GM06990 (cell line): ENCODE results near the gene TELO2.

Source experiments
- DNase-seq: peaks from one replicate; pipeline ENCODE4 v3.0.0-alpha.2; 2011; ENCODE audit not compliant: insufficient read length; ENCODE audit errors: extremely low read depth
- H3K27me3 ChIP-seq: replicated peaks from 2 replicates; pipeline ENCODE4 v1.6.0; 2011; ENCODE audit warnings: low read length; ENCODE audit not compliant: control insufficient read depth, insufficient read depth
- H3K36me3 ChIP-seq: 2 replicates; pipeline ENCODE4 v1.5.1; 2011; ENCODE audit warnings: low read length; ENCODE audit not compliant: control insufficient read depth, insufficient read depth
- H3K4me3 ChIP-seq: replicated peaks from 2 replicates; pipeline ENCODE4 v1.5.1; 2011; ENCODE audit warnings: low read depth, mild to moderate bottlenecking, control low read depth, low read length
- CTCF ChIP-seq: IDR thresholded peaks from 2 replicates; pipeline ENCODE4 v1.5.1; 2011; ENCODE audit warnings: low read length, control low read depth, mild to moderate bottlenecking, inconsistent platforms; ENCODE audit not compliant: insufficient read depth, poor library complexity, severe bottlenecking

The TELO2 gene

GRCh38 chr16:1510941-1511351 is 17.8 kb downstream of the TELO2 start:
- H3K27me3 ChIP-seq = no peaks in the 10 kb centered on the region
- no peak for TF ChIP-seq CTCF
- no peak for DNase-seq
- H3K4me3 ChIP-seq = no peak overlapping the region
- peaks cover 5% of the 10 kb centered on the region for H3K36me3 ChIP-seq

- Histone ChIP-seq H3K27me3 (no peaks in the 10 kb centered on the region), H3K36me3 (peaks cover 5% of the 10 kb centered on the region), H3K4me3 (no peak overlapping the region)
- TF ChIP-seq CTCF = no peak
- no peak for DNase-seq
Observed at GRCh38 chr16:1511662-1512569, 18.8 kb downstream of the TELO2 start.

GRCh38 chr16:1512774-1513173 is 19.6 kb downstream of the TELO2 start:
- Histone ChIP-seq H3K27me3 (no peaks in the 10 kb centered on the region), H3K36me3 (peaks cover 5% of the 10 kb centered on the region), H3K4me3 (no peak overlapping the region)
- DNase-seq = no peak
- no peak for TF ChIP-seq CTCF

GRCh38 chr16:1514507-1514906 is 21.3 kb downstream of the TELO2 start:
- peaks cover 3% of the 10 kb centered on the region for H3K36me3 ChIP-seq
- H3K27me3 ChIP-seq = no peaks in the 10 kb centered on the region
- DNase-seq = no peak
- no peak overlapping the region for H3K4me3 ChIP-seq
- no peak for TF ChIP-seq CTCF

- no peak overlapping the region for H3K4me3 ChIP-seq
- no peak for TF ChIP-seq CTCF
- H3K27me3 ChIP-seq = no peaks in the 10 kb centered on the region
- H3K36me3 ChIP-seq = no peaks in the 10 kb centered on the region
- DNase-seq = no peak
Observed at GRCh38 chr16:1518626-1519135, 25.5 kb downstream of the TELO2 start.
